BLaER1 treated with 17β-estradiol and CSF1 and Interleukin-3, amounts not matched to agents 10 nM and 100 nM (cell line): ENCODE measurements around the gene PKP4.

ENCODE experiments used
- H3K27ac ChIP-seq, 11 experiments: shearing (Covaris generic); formaldehyde crosslinking; 2 replicates each; pipeline ENCODE4 v1.8.1; 2022
- H3K27me3 ChIP-seq, 11 experiments: shearing (Covaris generic); formaldehyde crosslinking; 2 replicates each; pipeline ENCODE4 v1.8.1; 2022
- H3K36me3 ChIP-seq, 11 experiments: shearing (Covaris generic); formaldehyde crosslinking; 2 replicates each; pipeline ENCODE4 v1.8.1; 2022
- H3K4me1 ChIP-seq, 10 experiments: shearing (Covaris generic); formaldehyde crosslinking; 2 replicates each; pipeline ENCODE4 v1.8.1; 2022
- H3K4me2 ChIP-seq, 11 experiments: shearing (Covaris generic); formaldehyde crosslinking; 2 replicates each; pipeline ENCODE4 v1.8.1; 2022
- H3K4me3 ChIP-seq, 10 experiments: shearing (Covaris generic); formaldehyde crosslinking; 2 replicates each; pipeline ENCODE4 v1.8.1; 2022
- H3K9ac ChIP-seq, 11 experiments: shearing (Covaris generic); formaldehyde crosslinking; 2 replicates each; pipeline ENCODE4 v1.8.1; 2022
- H3K9me3 ChIP-seq, 11 experiments: shearing (Covaris generic); formaldehyde crosslinking; replicated peaks in 1 of 11; 2 replicates each; pipeline ENCODE4 v1.8.1; 2022
- H4K20me1 ChIP-seq, 11 experiments: shearing (Covaris generic); formaldehyde crosslinking; 2 replicates each; pipeline ENCODE4 v1.8.1; 2022
- Cebpa-rat ChIP-seq, 11 experiments: shearing (Covaris generic); IDR thresholded peaks; 2 replicates each; pipeline ENCODE4 v1.8.1; 2022

The PKP4 gene

GRCh38 chr2:158561054-158561453, 104.3 kb downstream of the PKP4 start:
- Histone ChIP-seq H3K9me3 (no peaks in the 10 kb centered on the region), H3K27ac (no peak overlapping the region), H3K9ac (no peak overlapping the region), H3K4me2 (no peak overlapping the region), H3K36me3 (no peaks in the 10 kb centered on the region), H3K27me3 (no peaks in the 10 kb centered on the region), H3K4me3 (no peak overlapping the region), H3K4me1 (no peaks in the 10 kb centered on the region), H4K20me1 (no peaks in the 10 kb centered on the region)
- TF ChIP-seq Cebpa-rat (IDR thresholded peaks at IDR 0.05): no peak

DNA sequence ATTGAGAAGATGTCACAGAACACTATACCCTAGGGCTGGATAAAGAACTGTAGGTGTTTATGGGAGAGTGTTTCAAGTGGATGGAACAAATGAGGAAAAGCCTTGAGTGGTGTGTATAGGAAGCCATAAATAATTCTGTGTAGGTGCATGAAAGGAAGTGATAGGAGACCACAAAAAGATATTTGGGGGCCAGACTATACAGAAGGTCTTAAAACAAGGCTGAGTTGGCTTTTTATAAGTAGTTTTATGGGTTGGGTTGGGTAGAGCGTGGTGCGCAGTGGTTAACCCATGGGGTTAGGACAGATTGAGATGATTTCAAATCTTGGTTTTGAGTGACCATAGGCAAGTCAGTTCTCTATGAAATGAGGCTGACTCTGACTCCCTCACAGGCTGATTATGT, 110.5 kb downstream of the PKP4 start:
- no peak for TF ChIP-seq Cebpa-rat (IDR thresholded peaks at IDR 0.05)
- H3K4me2 ChIP-seq: no peak overlapping the region
- no peak overlapping the region for H3K4me3 ChIP-seq
- H3K9ac ChIP-seq: no peak overlapping the region
- no peaks in the 10 kb centered on the region for H3K36me3 ChIP-seq
- H3K27me3 ChIP-seq: no peaks in the 10 kb centered on the region
- no peaks in the 10 kb centered on the region for H4K20me1 ChIP-seq
- peaks cover 0 to 11% (median 0%) of the 10 kb centered on the region in 11 experiments; a peak in 3 of 22 replicates for H3K9me3 ChIP-seq
- no peaks in the 10 kb centered on the region for H3K4me1 ChIP-seq
- no peak overlapping the region for H3K27ac ChIP-seq

GRCh38 chr2:158569284-158569683, 112.5 kb downstream of the PKP4 start:
- Histone ChIP-seq H3K36me3 (no peaks in the 10 kb centered on the region), H3K4me3 (no peak overlapping the region), H3K9me3 (peaks cover 0 to 13% (median 3%) of the 10 kb centered on the region in 11 experiments; a peak in 5 of 22 replicates), H3K4me2 (no peak overlapping the region), H3K4me1 (no peaks in the 10 kb centered on the region), H3K27ac (no peak overlapping the region), H3K9ac (no peak overlapping the region), H3K27me3 (no peaks in the 10 kb centered on the region), H4K20me1 (no peaks in the 10 kb centered on the region)
- no peak for TF ChIP-seq Cebpa-rat (IDR thresholded peaks at IDR 0.05)

GRCh38 chr2:158570869-158571268, 114.1 kb downstream of the PKP4 start:
- Histone ChIP-seq H3K4me2 (no peak overlapping the region), H4K20me1 (no peaks in the 10 kb centered on the region), H3K36me3 (no peaks in the 10 kb centered on the region), H3K27me3 (no peaks in the 10 kb centered on the region), H3K4me1 (no peaks in the 10 kb centered on the region), H3K9me3 (peaks cover 0 to 13% (median 3%) of the 10 kb centered on the region in 11 experiments; a peak in 5 of 22 replicates), H3K9ac (no peak overlapping the region), H3K4me3 (no peak overlapping the region), H3K27ac (no peak overlapping the region)
- no peak for TF ChIP-seq Cebpa-rat (IDR thresholded peaks at IDR 0.05)

DNA sequence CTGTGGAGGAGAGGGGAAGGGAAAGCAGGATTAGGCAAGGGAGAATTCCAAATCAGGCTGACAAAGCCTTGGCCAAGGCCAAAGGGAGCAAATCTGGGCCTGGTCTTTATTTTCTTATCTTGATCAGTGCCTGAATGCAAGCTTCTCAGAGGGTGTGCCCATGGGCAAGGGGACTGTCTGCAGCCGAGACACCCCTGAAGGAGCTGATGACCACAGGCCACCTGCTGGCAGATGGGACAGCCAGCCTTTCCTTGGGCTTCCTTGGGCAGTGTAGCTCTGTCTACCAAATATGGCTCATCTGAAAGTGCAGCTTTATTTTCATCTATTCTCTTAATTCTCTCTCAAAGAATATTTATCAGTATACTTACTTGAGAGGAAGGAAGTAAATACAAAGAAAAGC, 117.0 kb downstream of the PKP4 start:
- Histone ChIP-seq H3K9ac (no peak overlapping the region), H3K36me3 (peaks cover 0 to 1% (median 0%) of the 10 kb centered on the region in 11 experiments; a peak in 2 of 22 replicates), H4K20me1 (no peaks in the 10 kb centered on the region), H3K27me3 (no peaks in the 10 kb centered on the region), H3K4me3 (no peak overlapping the region), H3K9me3 (peaks cover 0 to 13% (median 3%) of the 10 kb centered on the region in 11 experiments; a peak in 5 of 22 replicates), H3K4me2 (no peak overlapping the region), H3K4me1 (no peaks in the 10 kb centered on the region), H3K27ac (no peak overlapping the region)
- TF ChIP-seq Cebpa-rat (IDR thresholded peaks at IDR 0.05): no peak

GRCh38 chr2:158575051-158575635, 118.4 kb downstream of the PKP4 start:
- no peak for TF ChIP-seq Cebpa-rat (IDR thresholded peaks at IDR 0.05)
- Histone ChIP-seq H3K9ac (no peak overlapping the region), H4K20me1 (no peaks in the 10 kb centered on the region), H3K27ac (no peak overlapping the region), H3K9me3 (peaks cover 0 to 13% (median 3%) of the 10 kb centered on the region in 11 experiments; a peak in 5 of 22 replicates), H3K27me3 (no peaks in the 10 kb centered on the region), H3K36me3 (peaks cover 0 to 8% (median 0%) of the 10 kb centered on the region in 11 experiments; a peak in 2 of 22 replicates), H3K4me2 (no peak overlapping the region), H3K4me3 (no peak overlapping the region), H3K4me1 (no peaks in the 10 kb centered on the region)

DNA sequence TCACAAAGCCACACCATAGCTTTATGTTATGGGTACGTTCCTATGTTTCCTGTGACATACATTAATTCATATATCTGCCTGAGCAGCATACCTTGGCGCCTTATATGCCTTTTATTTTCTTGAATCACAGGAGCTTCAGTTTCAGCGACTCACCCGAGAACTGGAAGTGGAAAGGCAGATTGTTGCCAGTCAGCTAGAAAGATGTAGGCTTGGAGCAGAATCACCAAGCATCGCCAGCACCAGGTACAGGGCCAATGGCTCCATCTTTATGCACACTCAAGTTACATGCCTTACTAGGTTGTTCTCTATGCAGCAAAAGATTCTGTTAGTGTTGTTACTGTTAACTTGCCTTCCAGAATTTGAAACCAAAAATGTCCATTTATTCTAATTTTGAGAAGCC, 120.4 kb downstream of the PKP4 start:
- no peak overlapping the region for H3K4me3 ChIP-seq
- H3K9ac ChIP-seq: no peak overlapping the region
- H3K4me2 ChIP-seq: no peak overlapping the region
- H3K27me3 ChIP-seq: no peaks in the 10 kb centered on the region
- no peak overlapping the region for H3K27ac ChIP-seq
- no peaks in the 10 kb centered on the region for H3K4me1 ChIP-seq
- no peak for TF ChIP-seq Cebpa-rat (IDR thresholded peaks at IDR 0.05)
- H3K36me3 ChIP-seq: peaks cover 0 to 12% (median 5%) of the 10 kb centered on the region in 11 experiments; a peak in 5 of 22 replicates
- H3K9me3 ChIP-seq: peaks cover 0 to 6% (median 0%) of the 10 kb centered on the region in 11 experiments; a peak in 2 of 22 replicates
- H4K20me1 ChIP-seq: no peaks in the 10 kb centered on the region

DNA sequence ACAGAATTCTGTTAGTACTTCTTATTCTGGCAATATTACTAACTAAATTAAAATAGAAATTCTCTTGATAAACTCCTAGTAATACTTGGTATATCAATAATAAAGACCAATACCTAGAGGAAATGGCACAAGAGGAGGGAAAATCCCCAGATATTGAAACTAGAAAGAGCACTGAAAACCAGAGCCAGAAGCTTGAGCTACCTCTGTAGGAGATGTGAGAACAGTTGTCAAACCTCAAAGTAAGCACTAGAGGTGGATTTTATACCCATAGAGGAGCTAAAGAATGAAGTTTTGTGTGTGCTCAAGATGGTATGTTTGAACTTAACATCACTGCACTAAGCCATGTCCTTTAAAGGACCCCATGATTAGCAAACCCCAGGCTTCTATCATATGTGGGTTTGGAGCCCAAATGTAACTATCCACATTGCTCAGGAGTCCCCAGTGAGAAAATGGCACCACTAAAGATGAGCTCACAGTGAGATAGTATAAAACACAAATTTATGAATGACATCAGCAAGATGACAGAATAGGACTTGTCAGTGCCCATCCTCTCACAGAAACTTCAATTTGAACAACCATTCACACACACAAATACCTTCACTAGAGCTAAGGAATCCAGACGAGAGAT, 122.1 kb downstream of the PKP4 start:
- H3K4me3 ChIP-seq: no peak overlapping the region
- H3K27me3 ChIP-seq: no peaks in the 10 kb centered on the region
- H3K4me1 ChIP-seq: peaks cover 0 to 9% (median 0%) of the 10 kb centered on the region in 10 experiments; a peak in 4 of 20 replicates
- peaks cover under 1 to 22% (median 6%) of the 10 kb centered on the region in 11 experiments; a peak in 15 of 22 replicates for H3K36me3 ChIP-seq
- no peak overlapping the region for H3K27ac ChIP-seq
- no peak for TF ChIP-seq Cebpa-rat (IDR thresholded peaks at IDR 0.05)
- peaks cover 0 to 1% (median 0%) of the 10 kb centered on the region in 11 experiments; a peak in 3 of 22 replicates for H3K9me3 ChIP-seq
- H4K20me1 ChIP-seq: no peaks in the 10 kb centered on the region
- H3K9ac ChIP-seq: no peak overlapping the region
- no peak overlapping the region for H3K4me2 ChIP-seq

DNA sequence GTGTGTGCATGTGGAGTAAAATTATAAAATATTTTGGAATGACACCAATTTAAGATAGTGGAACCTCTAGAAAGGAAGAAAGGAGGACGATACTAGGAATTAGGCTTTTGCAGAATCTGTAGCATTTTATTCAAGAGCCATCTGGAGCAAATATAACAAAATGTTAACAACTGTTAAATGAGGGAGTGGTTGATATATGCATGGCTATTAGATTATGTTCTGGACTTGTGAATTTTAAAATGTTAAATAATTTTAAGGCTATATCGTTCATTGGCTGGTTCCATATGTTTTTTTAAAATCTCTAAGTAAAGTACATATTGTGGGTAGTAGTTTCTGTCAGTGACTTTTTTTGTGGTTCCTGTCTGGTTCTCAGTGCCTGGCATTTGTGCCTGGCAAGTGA, 123.2 kb downstream of the PKP4 start:
- TF ChIP-seq Cebpa-rat (IDR thresholded peaks at IDR 0.05): no peak
- Histone ChIP-seq H3K27ac (no peak overlapping the region), H3K9me3 (peaks cover 0 to 6% (median 0%) of the 10 kb centered on the region in 11 experiments; a peak in 6 of 22 replicates), H3K36me3 (peaks cover 4 to 26% (median 12%) of the 10 kb centered on the region in 11 experiments; a peak in 16 of 22 replicates), H3K27me3 (no peaks in the 10 kb centered on the region), H3K9ac (no peak overlapping the region), H3K4me3 (no peak overlapping the region), H3K4me2 (no peak overlapping the region), H4K20me1 (no peaks in the 10 kb centered on the region), H3K4me1 (peaks cover 0 to 9% (median 0%) of the 10 kb centered on the region in 10 experiments; a peak in 4 of 20 replicates)
